HCT116 (cell line): ENCODE results near the gene CREB3. TPM values are rescaled to one million over a fixed set of nuclear protein-coding genes. Genes with fewer than 3 reads are reported as not detected.
A peak's percentile ranks its signal among the peaks of the same experiment; 100 is the strongest.

Source experiments
- ATAC-seq: fragments of 200-7000 bp; cut with Tn5 transposase; 2 replicates; pipeline ENCODE4 v1.9.1; 2020; ENCODE audit warnings: mild to moderate bottlenecking, moderate library complexity
- BruUV-seq: library from RNA; stranded (reverse); fragments of 400-500 nt; replicated peaks from 2 replicates; lab custom pipeline; 2021; lab: Mats Ljungman, UMichigan
- CTCF ChIA-PET: fragments of 300-600 bp; sonication (Branson Sonifier 250); formaldehyde crosslinking; loops from one replicate; lab custom pipeline; 2021; ENCODE audit warnings: antibody characterized with exemption; lab: Charles Lee
- POLR2A ChIA-PET: fragments of 300-600, 350-600 bp; sonication (Branson Sonifier 250); formaldehyde crosslinking; loops from one replicate; lab custom pipeline; 2021; ENCODE audit warnings: antibody characterized with exemption; lab: Charles Lee
- RAD21 ChIA-PET, 2 experiments: fragments of 300-600 bp; sonication (Branson Sonifier 250); formaldehyde crosslinking; loops; one replicate each; lab custom pipeline; 2023; ENCODE audit warnings: low total read pairs in 2 of 2; ENCODE audit not compliant: uncharacterized antibody in 2 of 2, unreplicated experiment in 2 of 2, low non-redundant PET in 1 of 2; lab: Charles Lee
- DNase-seq: peaks from one replicate; pipeline ENCODE4 v3.0.0-alpha.2; 2010; ENCODE audit warnings: low read depth, low spot score
- H2AFZ ChIP-seq: fragments of 200-600 bp; shearing (Covaris generic), sonication (generic); 2 replicates; pipeline ENCODE4 v1.6.1; 2017; ENCODE audit warnings: low read depth, mixed run types, mixed read lengths, antibody characterized with exemption, low read length; ENCODE audit not compliant: poor library complexity, severe bottlenecking
- H3K27ac ChIP-seq: 2 replicates; pipeline ENCODE4 v1.5.1; 2012; ENCODE audit warnings: low read depth, low read length
- H3K27me3 ChIP-seq: fragments of 200-600 bp; sonication (generic); 2 replicates; pipeline ENCODE4 v1.6.1; 2016; ENCODE audit warnings: mixed run types, low read length, mixed read lengths; ENCODE audit not compliant: insufficient read depth
- H3K36me3 ChIP-seq, 2 experiments: fragments of 200-500 bp in 1 of 2; fragments of 200-600 bp in 1 of 2; sonication (Bioruptor generic) in 1 of 2; sonication (generic) in 1 of 2; 2 replicates each; pipeline versions ENCODE4 v1.5.1 to v1.6.1; 2014 to 2016; ENCODE audit warnings: low read length in 2 of 2, inconsistent platforms in 1 of 2, mixed read lengths in 1 of 2, mixed run types in 1 of 2; ENCODE audit not compliant: insufficient read depth in 2 of 2, control insufficient read depth in 1 of 2
- H3K4me1 ChIP-seq, 2 experiments: fragments of 200-600 bp in 1 of 2; sonication (generic) in 1 of 2; 2 replicates each; pipeline versions ENCODE4 v1.5.1 to v1.6.1; 2012 to 2017; ENCODE audit warnings: low read length in 2 of 2, inconsistent platforms in 1 of 2, mild to moderate bottlenecking in 1 of 2, mixed read lengths in 1 of 2, mixed run types in 1 of 2, moderate library complexity in 1 of 2; ENCODE audit not compliant: insufficient read depth in 2 of 2, control insufficient read depth in 1 of 2
- H3K4me2 ChIP-seq: fragments of 200-600 bp; sonication (generic); 2 replicates; pipeline ENCODE4 v1.6.1; 2017; ENCODE audit warnings: mixed run types, low read length, mixed read lengths
- H3K4me3 ChIP-seq, 2 experiments: fragments of 200-600 bp in 1 of 2; sonication (generic) in 1 of 2; replicated peaks in 1 of 2; 2 replicates each; pipeline ENCODE4 v1.5.1; 2011 to 2016; ENCODE audit warnings: low read length in 2 of 2, control low read depth in 1 of 2, low read depth in 1 of 2, mild to moderate bottlenecking in 1 of 2, mixed read lengths in 1 of 2, mixed run types in 1 of 2
- H3K79me2 ChIP-seq: fragments of 200-600 bp; sonication (generic); 2 replicates; pipeline ENCODE4 v1.6.1; 2017; ENCODE audit warnings: mild to moderate bottlenecking, mixed run types, low read length, moderate library complexity, mixed read lengths; ENCODE audit not compliant: insufficient read depth
- H3K9ac ChIP-seq: fragments of 200-600 bp; sonication (generic); 2 replicates; pipeline ENCODE4 v1.6.1; 2016; ENCODE audit warnings: low read length, mixed read lengths
- H3K9me2 ChIP-seq: fragments of 200-600 bp; sonication (generic), shearing (Covaris generic); 2 replicates; pipeline ENCODE4 v1.6.1; 2017; ENCODE audit warnings: mixed run types, mild to moderate bottlenecking, moderate library complexity; ENCODE audit not compliant: insufficient read depth
- H3K9me3 ChIP-seq, 2 experiments: fragments of 200-500 bp in 1 of 2; fragments of 200-600 bp in 1 of 2; sonication (Bioruptor generic) in 1 of 2; sonication (generic) in 1 of 2; 2 replicates each; pipeline ENCODE4 v1.6.1; 2014 to 2017; ENCODE audit warnings: low read length in 2 of 2, mixed read lengths in 2 of 2, inconsistent platforms in 1 of 2, low read depth in 1 of 2, mild to moderate bottlenecking in 1 of 2, mixed run types in 1 of 2, moderate library complexity in 1 of 2; ENCODE audit not compliant: control insufficient read depth in 1 of 2, insufficient read depth in 1 of 2
- H4K20me1 ChIP-seq: fragments of 200-600 bp; sonication (generic), shearing (Covaris generic); 2 replicates; pipeline ENCODE4 v1.6.1; 2017; ENCODE audit warnings: mixed run types, mild to moderate bottlenecking, moderate library complexity; ENCODE audit not compliant: insufficient read depth
- ATF3 ChIP-seq: IDR thresholded peaks from 2 replicates; pipeline ENCODE4 v1.6.1; 2012
- CBX3 ChIP-seq: IDR thresholded peaks from 2 replicates; pipeline ENCODE4 v1.6.1; 2012; ENCODE audit warnings: low read depth
- EGR1 ChIP-seq: IDR thresholded peaks from 2 replicates; pipeline ENCODE4 v1.6.1; 2012; ENCODE audit warnings: low read depth
- ELF1 ChIP-seq: IDR thresholded peaks from 2 replicates; pipeline ENCODE4 v1.6.1; 2012; ENCODE audit warnings: low read depth, borderline replicate concordance
- EZH2 ChIP-seq: fragments of 200-600 bp; sonication (generic); IDR thresholded peaks from 2 replicates; pipeline ENCODE4 v1.6.1; 2017; ENCODE audit warnings: antibody characterized with exemption, mixed run types
- EZH2phosphoT487 ChIP-seq: fragments of 200-600 bp; IDR thresholded peaks from 2 replicates; pipeline ENCODE4 v1.6.1; 2018; ENCODE audit warnings: antibody characterized with exemption, borderline replicate concordance
- FOSL1 ChIP-seq: IDR thresholded peaks from 2 replicates; pipeline ENCODE4 v1.6.1; 2012; ENCODE audit warnings: low read depth
- JUND ChIP-seq: IDR thresholded peaks from 2 replicates; pipeline ENCODE4 v1.6.1; 2012
- MAX ChIP-seq: IDR thresholded peaks from 2 replicates; pipeline ENCODE4 v1.6.1; 2012
- POLR2A ChIP-seq: IDR thresholded peaks from 2 replicates; pipeline ENCODE4 v1.7.0; 2011; ENCODE audit warnings: borderline replicate concordance; ENCODE audit not compliant: insufficient read depth, insufficient read length; ENCODE audit errors: extremely low read depth
- POLR2AphosphoS5 ChIP-seq: IDR thresholded peaks from 2 replicates; pipeline ENCODE4 v1.6.1; 2011; ENCODE audit warnings: mild to moderate bottlenecking, low read depth, low read length, moderate library complexity
- RAD21 ChIP-seq: IDR thresholded peaks from 2 replicates; pipeline ENCODE4 v1.6.1; 2012; ENCODE audit warnings: low read depth, mild to moderate bottlenecking
- REST ChIP-seq: IDR thresholded peaks from 2 replicates; pipeline ENCODE4 v1.6.1; 2012; ENCODE audit warnings: low read depth
- SP1 ChIP-seq: IDR thresholded peaks from 2 replicates; pipeline ENCODE4 v1.6.1; 2012; ENCODE audit warnings: low read depth
- SRF ChIP-seq: IDR thresholded peaks from 2 replicates; pipeline ENCODE4 v1.6.1; 2012; ENCODE audit warnings: low read depth
- TCF7L2 ChIP-seq: IDR thresholded peaks from 2 replicates; pipeline ENCODE4 v1.7.0; 2011; ENCODE audit warnings: borderline replicate concordance, inconsistent platforms; ENCODE audit not compliant: insufficient read depth, insufficient read length; ENCODE audit errors: extremely low read depth
- YY1 ChIP-seq: IDR thresholded peaks from 2 replicates; pipeline ENCODE4 v1.6.1; 2011; ENCODE audit warnings: low read length, low read depth, moderate library complexity, mild to moderate bottlenecking; ENCODE audit not compliant: insufficient replicate concordance; ENCODE audit errors: extremely low read depth
- ZBTB33 ChIP-seq: IDR thresholded peaks from 2 replicates; pipeline ENCODE4 v1.6.1; 2011; ENCODE audit warnings: mild to moderate bottlenecking, low read length, moderate library complexity; ENCODE audit not compliant: insufficient replicate concordance; ENCODE audit errors: extremely low read depth
- ZFX ChIP-seq: fragments of 450-650 bp; IDR thresholded peaks from 2 replicates; pipeline ENCODE4 v1.6.1; 2017
- ZNF274 ChIP-seq: fragments of 200-500 bp; sonication (Bioruptor generic); IDR thresholded peaks from 2 replicates; pipeline ENCODE4 v1.6.1; 2014; ENCODE audit warnings: mild to moderate bottlenecking, low read depth, low read length, inconsistent platforms
- intact Hi-C: fragments of 100-400 bp; cut with micrococcal nuclease; formaldehyde crosslinking; loops from 2 replicates; pipeline ENCODE4 v1.10.0; 2022
- total RNA-seq: library from RNA; stranded (reverse); gene quantifications from one replicate; pipeline ENCODE4 v1.2.1, GENCODE V29; 2021; ENCODE audit not compliant: unreplicated experiment

The CREB3 gene
- total RNA-seq, 1 experiment from 2014 or later: 22.3 TPM

- Histone ChIP-seq H4K20me1 (no peaks in the 10 kb centered on the region), H3K79me2 (no peaks in the 10 kb centered on the region), H3K9me2 (no peaks in the 10 kb centered on the region), H3K9me3 (no peaks in the 10 kb centered on the region), H3K4me2 (no peak overlapping the region), H3K27ac (no peak overlapping the region), H3K4me1 (peaks cover 0 to 4% of the 10 kb centered on the region in 2 experiments; a peak in 1 of 4 replicates), H3K27me3 (no peaks in the 10 kb centered on the region), H3K36me3 (peaks cover 41 to 57% of the 10 kb centered on the region in 2 experiments), H2AFZ (no peak overlapping the region), H3K9ac (no peak overlapping the region), H3K4me3 (no peak overlapping the region)
- ATAC-seq: no peak
- ChIA-PET RAD21 (no interaction called here), CTCF (interaction anchor here (1.7 to 3.7 kb wide), 5 partner anchors 8 to 51 kb away, joined by 7 to 33 read pairs (median 15); partner anchors contain the start of genes CREB3 and TLN1), POLR2A (interaction anchor here (1.3 to 1.4 kb wide), 2 partner anchors 9 to 35 kb away, joined by 4 to 5 read pairs; partner anchors contain the start of gene CREB3)
- TSS peak; percentile 65 for BruUV-seq
- no peak for DNase-seq
- intact Hi-C loops: no loop called here
- TF ChIP-seq CBX3 (no peak), POLR2AphosphoS5 (no peak), FOSL1 (no peak), EZH2phosphoT487 (no peak), ZBTB33 (no peak), TCF7L2 (no peak), ATF3 (no peak), POLR2A (no peak), RAD21 (no peak), ZFX (no peak), SP1 (no peak), SRF (no peak), ELF1 (no peak), REST (no peak), MAX (no peak), ZNF274 (no peak), EZH2 (no peak), YY1 (no peak), EGR1 (no peak), JUND (no peak)
Measured at GRCh38 chr9:35697486-35697885, 35.0 kb upstream of the CREB3 start.
